SJCRH30 (cell line): ENCODE results near the gene FOXA3. TPM values are rescaled to one million over a fixed set of nuclear protein-coding genes. Genes with fewer than 3 reads are reported as not detected.

Experiments
- DNase-seq, 2 experiments: peaks; one replicate each; pipeline ENCODE4 v3.0.0-alpha.2; 2015 to 2020
- H3K27ac ChIP-seq: fragments of 250-450 bp; sonication (Bioruptor Pico); 2 replicates; pipeline ENCODE4 v1.5.1; 2020; ENCODE audit warnings: mild to moderate bottlenecking, moderate library complexity
- H3K27me3 ChIP-seq: fragments of 250-450 bp; sonication (Bioruptor Pico); 2 replicates; pipeline ENCODE4 v1.5.1; 2020; ENCODE audit warnings: mild to moderate bottlenecking, moderate library complexity
- H3K36me3 ChIP-seq: fragments of 250-450 bp; sonication (Bioruptor Pico); 2 replicates; pipeline ENCODE4 v1.5.1; 2020; ENCODE audit warnings: mild to moderate bottlenecking, moderate library complexity
- H3K4me1 ChIP-seq: fragments of 250-450 bp; sonication (Bioruptor Pico); 2 replicates; pipeline ENCODE4 v1.5.1; 2020; ENCODE audit warnings: mild to moderate bottlenecking, moderate library complexity
- H3K4me3 ChIP-seq: fragments of 250-450 bp; sonication (Bioruptor Pico); 2 replicates; pipeline ENCODE4 v1.5.1; 2020; ENCODE audit warnings: mild to moderate bottlenecking, moderate library complexity
- H3K9me3 ChIP-seq: fragments of 250-450 bp; sonication (Bioruptor Pico); replicated peaks from 2 replicates; pipeline ENCODE4 v1.5.1; 2020; ENCODE audit warnings: mild to moderate bottlenecking, moderate library complexity
- total RNA-seq: library from RNA; depleted of rRNA; stranded (reverse); fragments of >200 nt; shearing (Covaris generic); gene quantifications from 2 replicates; pipeline ENCODE4 v1.2.3, GENCODE V29; 2014

The FOXA3 gene
- total RNA-seq, 1 experiment from 2014 or later: 0.45 TPM

DNA sequence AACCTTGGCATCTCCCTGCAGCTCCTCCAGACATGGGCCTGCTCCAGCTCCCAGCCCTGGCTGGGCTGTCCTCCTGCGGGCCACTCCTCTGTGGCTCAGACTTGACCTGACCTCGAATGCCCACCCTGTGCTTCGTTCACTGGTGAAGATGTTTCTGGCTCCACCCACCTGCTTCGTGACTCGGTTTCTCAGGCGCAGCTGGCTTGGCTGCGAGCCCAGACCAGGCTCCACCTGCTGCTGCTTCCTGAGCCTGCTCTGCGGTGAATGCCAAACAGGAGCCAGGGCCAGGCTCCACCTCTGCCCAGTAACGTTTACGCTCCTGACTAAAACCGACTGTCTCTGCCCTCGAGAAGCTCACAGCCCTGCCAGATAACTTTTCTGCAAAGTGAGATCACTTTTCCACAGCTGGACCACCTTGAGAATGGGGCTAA, 40.1 kb upstream of the FOXA3 start:
- H3K9me3 ChIP-seq: no peaks in the 10 kb centered on the region
- no peak overlapping the region for H3K4me3 ChIP-seq
- H3K27ac ChIP-seq: no peak overlapping the region
- H3K36me3 ChIP-seq: peaks cover 31% of the 10 kb centered on the region
- no peaks in the 10 kb centered on the region for H3K27me3 ChIP-seq
- H3K4me1 ChIP-seq: no peaks in the 10 kb centered on the region
- no peak for DNase-seq

DNA sequence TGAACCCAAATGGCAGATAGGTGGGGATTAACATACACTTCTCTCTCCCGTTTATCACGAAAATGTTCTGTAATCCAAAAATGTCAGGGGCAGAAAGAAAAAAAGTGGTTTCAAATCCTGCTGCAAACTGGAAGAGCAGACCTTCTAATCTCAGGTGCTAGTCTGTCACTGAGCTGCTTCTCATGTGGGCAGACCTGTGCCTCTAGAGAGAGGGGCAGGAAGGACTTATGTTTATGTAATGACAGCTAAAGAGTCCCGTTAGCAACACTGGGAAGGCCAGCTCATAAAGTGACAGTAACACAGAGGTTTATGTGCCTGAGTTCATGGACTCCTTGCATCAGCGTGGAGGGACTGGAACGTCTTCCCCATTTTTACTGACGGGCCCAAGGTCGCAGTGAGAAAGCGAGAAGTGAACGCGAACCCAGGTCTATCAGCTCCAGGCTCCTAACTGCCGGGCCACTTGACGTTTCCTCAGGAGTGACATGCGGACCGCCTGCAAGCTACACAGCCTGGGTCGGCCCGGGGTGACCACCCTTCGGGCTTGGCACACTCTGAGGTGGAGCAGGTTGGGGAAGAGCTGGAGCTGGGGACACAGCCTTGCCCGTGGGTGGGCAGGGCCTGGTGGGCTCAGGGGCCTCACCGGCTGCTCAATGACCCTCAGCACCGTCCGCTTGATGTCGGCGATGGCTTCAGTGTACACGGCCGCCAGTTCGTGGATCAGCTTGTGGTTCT, 39.4 kb upstream of the FOXA3 start:
- Histone ChIP-seq H3K9me3 (no peaks in the 10 kb centered on the region), H3K4me1 (no peaks in the 10 kb centered on the region), H3K4me3 (no peak overlapping the region), H3K36me3 (peaks cover 36% of the 10 kb centered on the region), H3K27me3 (no peaks in the 10 kb centered on the region), H3K27ac (no peak overlapping the region)
- DNase-seq: no peak

DNA sequence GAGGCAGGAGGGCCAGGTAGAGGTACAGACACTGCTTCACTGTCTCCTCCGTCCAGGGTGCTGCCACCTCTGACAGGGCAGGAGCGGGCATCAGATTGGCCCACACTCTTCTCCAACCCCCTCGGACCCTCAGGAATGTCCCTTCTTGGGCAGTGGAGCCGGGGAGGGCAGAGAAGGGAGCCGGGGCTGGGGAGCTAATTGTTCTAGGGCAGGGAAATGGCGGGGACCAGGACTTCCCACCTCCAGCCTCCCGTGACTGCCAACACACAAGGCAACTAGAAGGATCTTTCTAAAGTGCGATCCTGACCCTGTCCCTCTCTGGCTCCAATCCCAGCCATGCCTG, 38.9 kb upstream of the FOXA3 start:
- Histone ChIP-seq H3K27ac (no peak overlapping the region), H3K4me1 (no peaks in the 10 kb centered on the region), H3K27me3 (no peaks in the 10 kb centered on the region), H3K4me3 (no peak overlapping the region), H3K36me3 (peaks cover 36% of the 10 kb centered on the region), H3K9me3 (no peaks in the 10 kb centered on the region)
- DNase-seq: no peak

DNA sequence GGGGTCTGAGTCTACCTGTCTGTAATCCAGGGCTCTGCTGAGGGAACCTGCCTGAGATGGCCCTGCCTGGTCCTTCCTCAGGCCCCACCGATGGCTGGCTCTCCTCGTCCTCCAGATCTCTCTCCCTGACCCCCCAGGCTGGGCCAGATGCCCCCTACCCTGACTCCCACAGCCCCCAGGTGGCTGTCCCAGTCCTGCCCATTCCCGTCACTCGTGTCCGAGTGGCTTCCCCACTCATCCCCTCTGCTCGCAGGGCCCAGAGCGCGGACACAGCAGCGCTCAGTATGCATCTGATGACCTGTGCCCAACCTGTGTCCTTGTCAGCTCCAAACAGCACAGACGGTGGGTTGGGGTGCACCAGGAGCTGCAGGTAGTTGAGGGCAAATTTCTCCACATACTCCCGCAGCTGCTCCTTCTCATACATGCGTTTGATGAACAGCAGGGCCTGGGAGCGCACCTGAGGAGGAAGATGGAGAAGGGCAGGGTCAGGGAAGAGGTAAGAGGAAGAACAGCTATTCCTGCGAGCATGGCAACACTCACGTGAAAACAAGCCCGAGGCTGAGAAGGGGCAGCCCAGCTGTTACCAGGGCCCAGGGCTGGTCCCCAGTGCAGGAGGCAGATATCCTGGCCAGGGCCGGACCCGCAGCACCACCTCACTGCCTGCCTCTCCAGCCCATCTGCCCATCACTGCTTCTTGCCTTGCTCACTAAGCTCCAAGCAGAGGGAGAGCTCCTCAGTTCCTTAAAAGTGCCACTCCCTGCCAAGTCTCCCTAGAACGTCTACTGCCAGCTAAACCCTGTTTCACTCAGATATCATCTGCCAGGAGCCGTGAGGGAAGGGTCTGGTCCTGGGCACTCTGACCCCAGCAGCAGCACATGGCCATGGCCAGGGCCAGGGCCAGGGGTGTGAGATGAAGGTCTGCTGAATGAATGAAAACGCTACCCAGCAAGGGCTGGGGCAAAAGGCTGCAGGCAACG, 37.9 kb upstream of the FOXA3 start:
- no peak for DNase-seq
- no peaks in the 10 kb centered on the region for H3K27me3 ChIP-seq
- H3K4me3 ChIP-seq: no peak overlapping the region
- H3K36me3 ChIP-seq: peaks cover 40% of the 10 kb centered on the region
- H3K4me1 ChIP-seq: no peaks in the 10 kb centered on the region
- no peaks in the 10 kb centered on the region for H3K9me3 ChIP-seq
- no peak overlapping the region for H3K27ac ChIP-seq

DNA sequence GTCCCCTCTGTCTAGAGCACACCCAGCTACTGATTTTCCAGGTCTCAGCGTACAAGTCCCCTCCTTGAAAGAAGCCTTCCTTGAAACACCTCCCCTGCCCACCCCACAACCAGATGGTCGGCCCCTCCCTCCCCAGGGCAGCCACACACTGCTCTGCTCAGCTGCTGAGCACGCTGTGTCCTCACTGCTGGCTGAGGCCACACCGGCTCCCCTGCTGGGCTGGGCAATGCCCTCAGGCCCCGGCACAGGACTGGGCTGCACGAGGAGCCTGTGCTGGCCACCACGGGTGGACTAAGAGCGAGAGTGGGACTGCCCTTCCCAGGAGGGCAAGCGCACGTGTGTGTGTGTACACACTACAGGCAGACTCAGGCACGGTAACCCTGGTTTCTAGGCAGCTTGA, 37.2 kb upstream of the FOXA3 start:
- DNase-seq: no peak
- H3K4me3 ChIP-seq: no peak overlapping the region
- no peaks in the 10 kb centered on the region for H3K9me3 ChIP-seq
- H3K27ac ChIP-seq: no peak overlapping the region
- H3K36me3 ChIP-seq: peaks cover 47% of the 10 kb centered on the region
- no peaks in the 10 kb centered on the region for H3K4me1 ChIP-seq
- no peaks in the 10 kb centered on the region for H3K27me3 ChIP-seq

DNA sequence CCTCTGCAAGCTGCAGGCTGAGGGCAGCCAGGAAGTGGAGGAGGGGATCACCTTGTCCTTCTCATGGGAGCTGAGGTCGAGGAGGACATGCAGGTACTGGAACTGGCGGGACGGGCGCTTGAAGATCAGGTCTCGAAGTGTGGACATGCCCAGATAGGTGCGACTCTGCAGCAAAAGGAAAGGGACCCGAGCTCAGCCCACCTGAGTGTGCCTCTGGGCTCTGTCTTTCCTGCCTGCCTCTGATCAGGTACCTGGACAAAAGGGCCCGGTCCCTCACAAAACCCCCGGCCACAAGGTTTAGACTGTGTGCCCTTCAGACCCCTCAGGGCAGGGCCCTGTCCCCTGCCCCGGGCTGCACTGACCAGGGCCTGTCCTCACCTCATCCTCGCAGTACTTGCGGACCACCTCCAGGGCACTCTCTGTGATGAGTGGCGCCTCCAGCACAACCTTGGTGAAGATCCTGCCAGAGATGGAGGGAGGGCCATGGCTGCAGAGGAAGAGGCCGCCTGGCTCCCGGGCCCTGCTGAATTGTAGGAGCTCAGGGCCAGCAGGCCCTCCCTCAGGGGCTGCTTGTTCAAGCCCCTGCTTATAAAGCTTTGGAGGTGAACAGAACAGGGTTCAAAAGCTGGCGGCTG, 36.5 kb upstream of the FOXA3 start:
- H3K4me1 ChIP-seq: no peaks in the 10 kb centered on the region
- H3K36me3 ChIP-seq: peaks cover 51% of the 10 kb centered on the region
- H3K4me3 ChIP-seq: no peak overlapping the region
- DNase-seq: no peak
- no peaks in the 10 kb centered on the region for H3K9me3 ChIP-seq
- no peak overlapping the region for H3K27ac ChIP-seq
- no peaks in the 10 kb centered on the region for H3K27me3 ChIP-seq

DNA sequence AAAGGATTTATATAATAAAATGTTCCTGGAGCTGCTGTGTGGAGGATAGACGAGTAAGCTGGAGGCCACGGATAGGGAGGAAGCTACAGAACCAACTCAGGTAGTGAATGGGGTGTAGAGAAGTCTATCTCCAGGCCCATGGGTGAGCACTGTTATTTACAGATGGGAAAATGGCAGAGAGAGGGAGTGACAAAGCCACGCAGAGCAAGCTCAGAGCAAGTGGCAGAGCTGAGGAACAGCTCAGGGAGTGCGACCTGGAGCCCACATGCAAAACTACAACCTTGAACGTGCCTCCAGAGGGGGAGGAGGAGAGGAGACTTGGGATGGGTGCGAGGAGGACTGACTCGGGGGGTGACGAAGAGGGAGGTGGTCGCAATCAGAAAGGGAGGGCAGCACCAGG, 35.6 kb upstream of the FOXA3 start:
- H3K27me3 ChIP-seq: no peaks in the 10 kb centered on the region
- no peak overlapping the region for H3K4me3 ChIP-seq
- H3K27ac ChIP-seq: no peak overlapping the region
- no peaks in the 10 kb centered on the region for H3K9me3 ChIP-seq
- H3K36me3 ChIP-seq: peaks cover 52% of the 10 kb centered on the region
- H3K4me1 ChIP-seq: no peaks in the 10 kb centered on the region
- DNase-seq: no peak

DNA sequence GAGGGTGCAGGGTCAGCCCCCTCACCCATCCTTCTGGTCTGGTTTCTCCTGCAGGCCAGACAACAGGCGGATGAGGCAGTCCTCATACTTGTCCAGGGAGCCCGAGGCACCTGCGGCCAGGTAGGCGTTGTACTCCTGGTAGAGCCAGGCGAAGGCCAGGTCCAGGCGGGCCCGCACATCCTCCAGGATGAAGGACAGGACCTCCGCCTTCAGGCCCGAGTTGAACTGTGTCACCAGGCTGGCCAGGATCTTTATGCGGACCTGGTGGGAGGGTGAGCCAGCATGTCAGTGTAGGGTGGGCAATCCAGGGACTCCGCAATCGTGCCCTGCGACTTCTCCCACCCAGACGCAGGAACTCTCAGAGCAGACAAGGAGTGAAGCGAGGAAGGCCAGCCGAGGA, 35.2 kb upstream of the FOXA3 start:
- Histone ChIP-seq H3K9me3 (no peaks in the 10 kb centered on the region), H3K36me3 (peaks cover 54% of the 10 kb centered on the region), H3K4me1 (no peaks in the 10 kb centered on the region), H3K4me3 (no peak overlapping the region), H3K27ac (no peak overlapping the region), H3K27me3 (no peaks in the 10 kb centered on the region)
- no peak for DNase-seq

DNA sequence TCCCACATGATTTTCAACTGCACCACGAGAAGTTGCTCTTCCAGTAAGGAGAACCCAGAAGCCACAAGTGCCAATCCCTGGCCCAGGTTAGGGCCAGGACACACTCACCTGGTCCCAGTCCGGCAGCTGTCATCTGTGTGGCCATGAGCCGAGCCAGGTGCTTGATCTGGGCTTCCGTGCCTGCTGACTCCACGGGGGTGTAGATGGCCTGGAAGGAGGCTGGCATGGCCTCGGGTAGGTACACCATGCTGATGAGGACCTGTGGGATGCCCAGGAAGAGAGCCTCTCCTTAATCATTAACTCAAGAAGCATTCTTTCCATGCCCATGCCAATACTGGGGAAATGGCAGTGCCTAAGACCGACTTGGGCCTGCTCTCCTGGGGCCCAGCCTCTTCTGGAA, 29.2 kb upstream of the FOXA3 start:
- Histone ChIP-seq H3K9me3 (no peaks in the 10 kb centered on the region), H3K36me3 (peaks cover 81% of the 10 kb centered on the region), H3K27me3 (no peaks in the 10 kb centered on the region), H3K27ac (no peak overlapping the region), H3K4me1 (no peaks in the 10 kb centered on the region), H3K4me3 (no peak overlapping the region)
- no peak for DNase-seq

DNA sequence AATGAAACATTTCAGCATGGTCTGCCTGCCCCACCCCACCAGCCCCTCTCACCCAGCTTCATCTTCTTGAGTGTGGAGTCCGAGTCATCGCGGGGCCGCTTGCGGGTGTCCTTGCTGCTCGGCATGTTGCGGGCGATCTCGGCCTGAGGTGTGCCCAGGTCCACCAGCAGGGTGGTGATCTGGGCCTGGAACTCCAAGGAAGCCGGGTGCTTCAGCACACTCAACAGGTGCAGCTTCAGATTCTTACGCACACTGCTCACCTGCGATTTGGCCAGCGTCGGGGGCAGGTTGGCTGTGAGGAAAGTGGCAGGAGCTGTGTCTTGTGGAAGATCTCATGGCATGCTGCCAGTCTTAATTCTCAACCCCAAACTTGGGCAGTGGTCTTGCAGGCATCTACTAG, 21.9 kb upstream of the FOXA3 start:
- DNase-seq: no peak
- Histone ChIP-seq H3K4me1 (no peaks in the 10 kb centered on the region), H3K36me3 (peaks cover 84% of the 10 kb centered on the region), H3K27me3 (no peaks in the 10 kb centered on the region), H3K9me3 (no peaks in the 10 kb centered on the region), H3K4me3 (no peak overlapping the region), H3K27ac (no peak overlapping the region)

DNA sequence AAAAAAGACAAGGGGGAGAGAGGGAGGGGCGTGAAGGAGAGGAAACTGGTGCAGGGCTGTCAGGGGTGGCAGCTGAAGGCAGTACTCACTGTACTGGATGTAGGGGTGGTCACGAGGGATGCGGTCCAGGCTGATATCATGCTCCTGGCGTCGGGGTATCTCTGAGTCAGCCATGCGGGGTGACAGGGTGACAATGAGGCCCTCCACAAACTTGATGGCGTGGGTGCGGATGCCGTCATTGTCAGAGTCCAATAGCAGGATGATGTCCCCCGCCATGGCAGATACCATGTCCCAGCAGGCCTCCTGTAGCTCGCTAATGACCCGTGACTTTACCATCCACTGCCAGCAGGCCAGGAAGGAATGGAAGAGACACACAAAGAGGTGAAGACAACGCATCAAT, 16.5 kb upstream of the FOXA3 start:
- Histone ChIP-seq H3K4me3 (no peak overlapping the region), H3K36me3 (peaks cover 68% of the 10 kb centered on the region), H3K27ac (no peak overlapping the region), H3K27me3 (no peaks in the 10 kb centered on the region), H3K4me1 (no peaks in the 10 kb centered on the region), H3K9me3 (no peaks in the 10 kb centered on the region)
- DNase-seq: no peak

DNA sequence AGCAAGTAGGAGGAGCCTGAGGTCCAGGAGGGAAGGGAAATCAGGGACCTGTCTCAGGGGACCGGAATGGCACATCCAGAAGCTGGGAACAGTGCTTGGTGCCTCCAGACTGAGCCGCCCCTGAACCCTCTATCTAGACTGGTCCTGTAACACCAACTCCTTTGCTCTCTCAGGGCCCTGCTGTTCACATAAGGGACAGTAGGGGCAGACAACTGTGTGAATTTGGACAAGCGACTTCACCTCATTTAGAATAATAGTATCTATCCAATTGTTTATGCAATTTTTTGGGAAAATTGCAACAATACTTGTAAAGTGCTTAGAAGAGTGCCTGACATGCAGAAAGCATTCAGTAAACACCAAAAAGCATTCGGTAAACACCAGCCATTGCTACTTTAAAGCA, 15.2 kb upstream of the FOXA3 start:
- H3K4me1 ChIP-seq: no peaks in the 10 kb centered on the region
- no peak overlapping the region for H3K4me3 ChIP-seq
- no peaks in the 10 kb centered on the region for H3K27me3 ChIP-seq
- peaks cover 67% of the 10 kb centered on the region for H3K36me3 ChIP-seq
- no peak for DNase-seq
- no peaks in the 10 kb centered on the region for H3K9me3 ChIP-seq
- H3K27ac ChIP-seq: no peak overlapping the region

DNA sequence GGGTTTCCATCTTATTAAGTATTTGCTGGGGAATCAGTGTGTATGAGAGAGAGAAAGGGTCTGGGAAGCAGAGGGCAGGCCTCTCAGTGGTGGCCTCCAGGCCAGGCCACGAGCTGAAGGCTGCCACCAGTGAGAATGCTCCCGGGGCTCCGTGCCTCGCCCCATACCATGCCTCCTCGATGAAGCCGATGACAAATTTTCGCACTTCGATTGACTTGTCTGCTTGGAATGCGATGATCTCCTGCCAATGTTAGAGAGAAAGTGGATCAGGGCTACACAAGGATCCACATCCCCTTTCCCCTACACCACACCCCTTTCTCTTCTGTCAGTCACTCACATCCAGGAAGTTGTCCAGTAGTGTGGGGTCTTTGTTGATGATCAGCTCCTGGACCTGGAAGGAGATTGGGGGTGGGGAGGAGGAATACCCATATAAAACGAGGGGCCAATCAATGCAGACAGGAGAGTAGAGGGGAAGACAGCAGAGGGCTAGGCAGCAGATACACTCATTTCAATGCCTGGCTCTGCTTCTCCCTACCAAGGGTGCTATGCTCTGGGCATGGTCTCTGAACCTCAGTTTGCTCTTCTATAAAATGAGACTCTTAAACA, 11.9 kb upstream of the FOXA3 start:
- H3K27ac ChIP-seq: no peak overlapping the region

DNA sequence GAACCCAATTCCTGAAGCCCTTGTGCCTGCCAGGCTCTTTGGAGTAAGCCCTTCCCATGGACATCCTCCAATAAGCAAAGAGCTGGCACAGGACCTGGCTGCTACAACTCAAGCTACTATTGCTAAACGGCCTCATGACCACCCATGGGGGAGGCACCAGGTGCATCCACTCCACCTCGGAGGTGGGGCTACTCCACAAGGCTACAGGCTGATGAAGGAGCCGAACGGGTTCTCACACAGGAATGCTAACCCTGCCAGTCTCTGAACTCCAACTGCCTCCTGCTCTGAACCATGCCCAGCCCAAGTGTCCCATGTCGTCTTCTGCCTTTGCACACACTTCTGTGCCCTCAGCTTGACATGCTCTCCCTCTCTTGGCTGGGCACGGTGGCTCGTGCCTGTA, 11.1 kb upstream of the FOXA3 start:
- Histone ChIP-seq H3K9me3 (no peaks in the 10 kb centered on the region), H3K27ac (no peak overlapping the region), H3K4me3 (no peak overlapping the region), H3K4me1 (no peaks in the 10 kb centered on the region), H3K36me3 (peaks cover 53% of the 10 kb centered on the region), H3K27me3 (no peaks in the 10 kb centered on the region)
- no peak for DNase-seq

More for the DNA sequence above, 11.9 kb upstream of the FOXA3 start:
- no peaks in the 10 kb centered on the region for H3K9me3 ChIP-seq
- H3K4me1 ChIP-seq: no peaks in the 10 kb centered on the region
- no peak for DNase-seq
- peaks cover 59% of the 10 kb centered on the region for H3K36me3 ChIP-seq
- H3K4me3 ChIP-seq: no peak overlapping the region
- no peaks in the 10 kb centered on the region for H3K27me3 ChIP-seq
